Thyroid gland (tissue), 4 donors: ENCODE data around the gene RPS6KA5.

ENCODE experiments used
- POLR2A ChIP-seq, 2 donors: fragments of 450-650 bp; IDR thresholded peaks; one replicate each; pipeline ENCODE4 v1.6.1; 2017; ENCODE audit warnings: antibody characterized with exemption in 2 of 2, mild to moderate bottlenecking in 2 of 2, moderate library complexity in 1 of 2
- TF ChIP-seq, protein P1 (sequence below), 6 experiments: fragments of 200-600 bp in 3 of 6; fragments of 450-650 bp in 3 of 6; sonication (generic) in 3 of 6; IDR thresholded peaks; one replicate each; pipeline ENCODE4 v1.5.1; 2016 to 2019; ENCODE audit warnings: antibody characterized with exemption in 6 of 6, mild to moderate bottlenecking in 2 of 6, inconsistent platforms in 1 of 6, moderate library complexity in 1 of 6

- no peak for TF ChIP-seq POLR2A (IDR thresholded peaks at IDR 0.05)
- TF ChIP-seq, protein P1, sequence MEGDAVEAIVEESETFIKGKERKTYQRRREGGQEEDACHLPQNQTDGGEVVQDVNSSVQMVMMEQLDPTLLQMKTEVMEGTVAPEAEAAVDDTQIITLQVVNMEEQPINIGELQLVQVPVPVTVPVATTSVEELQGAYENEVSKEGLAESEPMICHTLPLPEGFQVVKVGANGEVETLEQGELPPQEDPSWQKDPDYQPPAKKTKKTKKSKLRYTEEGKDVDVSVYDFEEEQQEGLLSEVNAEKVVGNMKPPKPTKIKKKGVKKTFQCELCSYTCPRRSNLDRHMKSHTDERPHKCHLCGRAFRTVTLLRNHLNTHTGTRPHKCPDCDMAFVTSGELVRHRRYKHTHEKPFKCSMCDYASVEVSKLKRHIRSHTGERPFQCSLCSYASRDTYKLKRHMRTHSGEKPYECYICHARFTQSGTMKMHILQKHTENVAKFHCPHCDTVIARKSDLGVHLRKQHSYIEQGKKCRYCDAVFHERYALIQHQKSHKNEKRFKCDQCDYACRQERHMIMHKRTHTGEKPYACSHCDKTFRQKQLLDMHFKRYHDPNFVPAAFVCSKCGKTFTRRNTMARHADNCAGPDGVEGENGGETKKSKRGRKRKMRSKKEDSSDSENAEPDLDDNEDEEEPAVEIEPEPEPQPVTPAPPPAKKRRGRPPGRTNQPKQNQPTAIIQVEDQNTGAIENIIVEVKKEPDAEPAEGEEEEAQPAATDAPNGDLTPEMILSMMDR (IDR thresholded peaks at IDR 0.05), result no peak
Measured at GRCh38 chr14:90991690-90992443, 68.6 kb downstream of the RPS6KA5 start.
